Astrocyte (in vitro differentiated cells and primary cell): ENCODE results near the gene NDUFA8. TPM values are rescaled to one million over a fixed set of nuclear protein-coding genes. Genes with fewer than 3 reads are reported as not detected.
A peak's percentile ranks its signal among the peaks of the same experiment; 100 is the strongest.

Source experiments
- DNase-seq: peaks from one replicate; pipeline ENCODE4 v3.0.0-alpha.2; 2010; ENCODE audit warnings: low read depth
- FAIRE-seq: peaks from 2 replicates; lab custom pipeline; 2011; peaks lifted over from hg19 to GRCh38; lab: Jason Lieb, UNC
- H2AFZ ChIP-seq: 2 replicates; pipeline ENCODE4 v1.6.0; 2012; ENCODE audit warnings: low read depth, low read length, inconsistent platforms
- H3K27ac ChIP-seq: 2 replicates; pipeline ENCODE4 v1.5.1; 2011; ENCODE audit warnings: low read depth, low read length, inconsistent platforms
- H3K27me3 ChIP-seq: 2 replicates; pipeline ENCODE4 v1.6.0; 2011; ENCODE audit warnings: low read length, inconsistent platforms; ENCODE audit not compliant: insufficient read depth
- H3K36me3 ChIP-seq: 2 replicates; pipeline ENCODE4 v1.5.1; 2011; ENCODE audit warnings: low read length, inconsistent platforms; ENCODE audit not compliant: insufficient read depth
- H3K4me1 ChIP-seq: 2 replicates; pipeline ENCODE4 v1.5.1; 2011; ENCODE audit warnings: low read length, inconsistent platforms; ENCODE audit not compliant: insufficient read depth
- H3K4me2 ChIP-seq: 2 replicates; pipeline ENCODE4 v1.6.0; 2012; ENCODE audit warnings: low read length, inconsistent platforms
- H3K4me3 ChIP-seq: 2 replicates; pipeline ENCODE4 v1.5.1; 2011; ENCODE audit warnings: low read depth, mild to moderate bottlenecking, low read length, inconsistent platforms; ENCODE audit not compliant: insufficient read depth
- H3K79me2 ChIP-seq: 2 replicates; pipeline ENCODE4 v1.6.0; 2012; ENCODE audit warnings: mild to moderate bottlenecking, low read length, inconsistent platforms; ENCODE audit not compliant: insufficient read depth
- H3K9ac ChIP-seq: 2 replicates; pipeline ENCODE4 v1.6.0; 2012; ENCODE audit warnings: mild to moderate bottlenecking, low read length, inconsistent platforms
- H3K9me3 ChIP-seq: 2 replicates; pipeline ENCODE4 v1.5.1; 2012; ENCODE audit warnings: low read depth, mild to moderate bottlenecking, low read length, inconsistent platforms; ENCODE audit not compliant: insufficient read depth
- H4K20me1 ChIP-seq: 2 replicates; pipeline ENCODE4 v1.6.0; 2012; ENCODE audit warnings: low read length, inconsistent platforms; ENCODE audit not compliant: insufficient read depth
- H3K27ac Mint-ChIP-seq: one replicate; pipeline ENCODE4 v1.8.0; 2021; ENCODE audit warnings: mild to moderate bottlenecking, mixed read lengths; ENCODE audit not compliant: unreplicated experiment
- H3K27me3 Mint-ChIP-seq: one replicate; pipeline ENCODE4 v1.8.0; 2021; ENCODE audit warnings: low read depth, mixed read lengths; ENCODE audit not compliant: unreplicated experiment
- H3K36me3 Mint-ChIP-seq: one replicate; pipeline ENCODE4 v1.8.0; 2021; ENCODE audit warnings: low read depth, mixed read lengths; ENCODE audit not compliant: unreplicated experiment
- H3K4me1 Mint-ChIP-seq: one replicate; pipeline ENCODE4 v1.8.0; 2021; ENCODE audit warnings: low read depth, mixed read lengths; ENCODE audit not compliant: unreplicated experiment
- H3K4me3 Mint-ChIP-seq: one replicate; pipeline ENCODE4 v1.8.0; 2021; ENCODE audit warnings: mild to moderate bottlenecking, moderate library complexity, mixed read lengths; ENCODE audit not compliant: unreplicated experiment
- H3K9me3 Mint-ChIP-seq: one replicate; pipeline ENCODE4 v1.8.0; 2021; ENCODE audit warnings: mild to moderate bottlenecking, mixed read lengths; ENCODE audit not compliant: unreplicated experiment
- CTCF ChIP-seq: IDR thresholded peaks from 2 replicates; pipeline ENCODE4 v1.5.1; 2011; ENCODE audit warnings: low read depth, mild to moderate bottlenecking, inconsistent platforms, low read length, moderate library complexity; ENCODE audit not compliant: insufficient read depth
- EZH2 ChIP-seq: IDR thresholded peaks from 2 replicates; pipeline ENCODE4 v1.6.1; 2012; ENCODE audit warnings: mild to moderate bottlenecking, low read length, inconsistent platforms; ENCODE audit not compliant: insufficient read depth
- total RNA-seq: library from RNA; stranded (reverse); gene quantifications from 2 replicates; pipeline ENCODE4 v1.2.1, GENCODE V29; 2021

NDUFA8 gene
- total RNA-seq, 1 donor from 2014 or later: 52.3 TPM

- Histone ChIP-seq H3K4me1 (no peaks in the 10 kb centered on the region), H4K20me1 (no peaks in the 10 kb centered on the region), H3K9ac (no peak overlapping the region), H3K36me3 (no peaks in the 10 kb centered on the region), H3K4me2 (no peak overlapping the region), H3K4me3 (no peak overlapping the region), H3K79me2 (no peaks in the 10 kb centered on the region), H3K9me3 (no peaks in the 10 kb centered on the region), H3K27me3 (peaks cover 4% of the 10 kb centered on the region), H3K27ac (no peak overlapping the region), H2AFZ (no peak overlapping the region)
- TF ChIP-seq EZH2 (no peak), CTCF (no peak)
- peaks cover 6% of the 10 kb centered on the region for H3K9me3 Mint-ChIP-seq
- FAIRE-seq (no peak), DNase-seq (no peak)
- peaks cover 4% of the 10 kb centered on the region for H3K36me3 Mint-ChIP-seq
- peaks cover 19% of the 10 kb centered on the region for H3K27me3 Mint-ChIP-seq
- H3K4me3 Mint-ChIP-seq: no peak overlapping the region
- H3K27ac Mint-ChIP-seq: no peak overlapping the region
- H3K4me1 Mint-ChIP-seq: peaks cover 5% of the 10 kb centered on the region
These were observed 57.4 kb downstream of the NDUFA8 start for GRCh38 chr9:122102156-122102555.

GRCh38 chr9:122100756-122101155 is 58.8 kb downstream of the NDUFA8 start:
- peaks cover 27% of the 10 kb centered on the region for H3K27me3 Mint-ChIP-seq
- no peaks in the 10 kb centered on the region for H3K4me1 Mint-ChIP-seq
- Histone ChIP-seq H3K36me3 (no peaks in the 10 kb centered on the region), H3K79me2 (no peaks in the 10 kb centered on the region), H3K9ac (no peak overlapping the region), H3K4me1 (no peaks in the 10 kb centered on the region), H3K4me3 (no peak overlapping the region), H3K4me2 (no peak overlapping the region), H4K20me1 (no peaks in the 10 kb centered on the region), H3K27me3 (peaks cover 4% of the 10 kb centered on the region), H3K9me3 (no peaks in the 10 kb centered on the region), H3K27ac (no peak overlapping the region), H2AFZ (no peak overlapping the region)
- TF ChIP-seq EZH2 (no peak), CTCF (no peak)
- H3K36me3 Mint-ChIP-seq: peaks cover 4% of the 10 kb centered on the region
- peaks cover 3% of the 10 kb centered on the region for H3K9me3 Mint-ChIP-seq
- H3K4me3 Mint-ChIP-seq: no peak overlapping the region
- DNase-seq (no peak), FAIRE-seq (no peak)
- H3K27ac Mint-ChIP-seq: no peak overlapping the region

- FAIRE-seq (no peak), DNase-seq (no peak)
- no peaks in the 10 kb centered on the region for H3K4me1 Mint-ChIP-seq
- no peaks in the 10 kb centered on the region for H3K4me1 ChIP-seq
- H3K9me3 ChIP-seq: no peaks in the 10 kb centered on the region
- no peaks in the 10 kb centered on the region for H4K20me1 ChIP-seq
- TF ChIP-seq CTCF (peak; percentile 77), EZH2 (no peak)
- H3K27ac ChIP-seq: no peak overlapping the region
- no peak overlapping the region for H3K4me3 ChIP-seq
- peaks cover 4% of the 10 kb centered on the region for H3K36me3 Mint-ChIP-seq
- peak overlapping the region; percentile 63 for H2AFZ ChIP-seq
- H3K9ac ChIP-seq: no peak overlapping the region
- no peak overlapping the region for H3K4me3 Mint-ChIP-seq
- H3K27me3 ChIP-seq: peaks cover 4% of the 10 kb centered on the region
- H3K27ac Mint-ChIP-seq: no peak overlapping the region
- peaks cover 3% of the 10 kb centered on the region for H3K9me3 Mint-ChIP-seq
- peak overlapping the region; percentile 68 for H3K4me2 ChIP-seq
- H3K27me3 Mint-ChIP-seq: peaks cover 34% of the 10 kb centered on the region
- no peaks in the 10 kb centered on the region for H3K36me3 ChIP-seq
- no peaks in the 10 kb centered on the region for H3K79me2 ChIP-seq
These were observed 60.2 kb downstream of the NDUFA8 start for GRCh38 chr9:122099271-122099869.
